ENCODE data around the gene ZNF835.

The ZNF835 gene

GRCh38 chr19:56681702-56682101, 10.1 kb upstream of the ZNF835 start:
- TF ChIP-seq EP300 (IDR thresholded peaks at IDR 0.05; ENCODE audit: borderline replicate concordance) (no peak), ZBTB7A (IDR thresholded peaks at IDR 0.05; ENCODE audit: low read depth) (no peak), FOXM1 (IDR thresholded peaks at IDR 0.05; ENCODE audit: borderline replicate concordance, low read depth) (no peak), TAF1 (IDR thresholded peaks at IDR 0.05; ENCODE audit: low read depth) (no peak), USF1 (IDR thresholded peaks at IDR 0.05) (no peak), TEAD4 (IDR thresholded peaks at IDR 0.05) (no peak), YY1 (IDR thresholded peaks at IDR 0.05; ENCODE audit: low read depth) (no peak), RAD21 (IDR thresholded peaks at IDR 0.05; ENCODE audit: low read depth) (no peak), EGR1 (IDR thresholded peaks at IDR 0.05) (no peak), NFIC (IDR thresholded peaks at IDR 0.05) (no peak), CEBPB (IDR thresholded peaks at IDR 0.05) (no peak)
- TF ChIP-seq, protein P1, sequence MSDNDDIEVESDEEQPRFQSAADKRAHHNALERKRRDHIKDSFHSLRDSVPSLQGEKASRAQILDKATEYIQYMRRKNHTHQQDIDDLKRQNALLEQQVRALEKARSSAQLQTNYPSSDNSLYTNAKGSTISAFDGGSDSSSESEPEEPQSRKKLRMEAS (IDR thresholded peaks at IDR 0.05) = no peak

- no peak for TF ChIP-seq TEAD4 (IDR thresholded peaks at IDR 0.05)
- no peak for TF ChIP-seq ZBTB7A (IDR thresholded peaks at IDR 0.05; ENCODE audit: low read depth)
- no peak for TF ChIP-seq NFIC (IDR thresholded peaks at IDR 0.05)
- TF ChIP-seq CREB1 (IDR thresholded peaks at IDR 0.05; ENCODE audit: low read depth) = no peak
- TF ChIP-seq TCF12 (IDR thresholded peaks at IDR 0.05; ENCODE audit: low read depth) = no peak
- no peak for TF ChIP-seq CEBPB (IDR thresholded peaks at IDR 0.05)
- TF ChIP-seq, protein P2, sequence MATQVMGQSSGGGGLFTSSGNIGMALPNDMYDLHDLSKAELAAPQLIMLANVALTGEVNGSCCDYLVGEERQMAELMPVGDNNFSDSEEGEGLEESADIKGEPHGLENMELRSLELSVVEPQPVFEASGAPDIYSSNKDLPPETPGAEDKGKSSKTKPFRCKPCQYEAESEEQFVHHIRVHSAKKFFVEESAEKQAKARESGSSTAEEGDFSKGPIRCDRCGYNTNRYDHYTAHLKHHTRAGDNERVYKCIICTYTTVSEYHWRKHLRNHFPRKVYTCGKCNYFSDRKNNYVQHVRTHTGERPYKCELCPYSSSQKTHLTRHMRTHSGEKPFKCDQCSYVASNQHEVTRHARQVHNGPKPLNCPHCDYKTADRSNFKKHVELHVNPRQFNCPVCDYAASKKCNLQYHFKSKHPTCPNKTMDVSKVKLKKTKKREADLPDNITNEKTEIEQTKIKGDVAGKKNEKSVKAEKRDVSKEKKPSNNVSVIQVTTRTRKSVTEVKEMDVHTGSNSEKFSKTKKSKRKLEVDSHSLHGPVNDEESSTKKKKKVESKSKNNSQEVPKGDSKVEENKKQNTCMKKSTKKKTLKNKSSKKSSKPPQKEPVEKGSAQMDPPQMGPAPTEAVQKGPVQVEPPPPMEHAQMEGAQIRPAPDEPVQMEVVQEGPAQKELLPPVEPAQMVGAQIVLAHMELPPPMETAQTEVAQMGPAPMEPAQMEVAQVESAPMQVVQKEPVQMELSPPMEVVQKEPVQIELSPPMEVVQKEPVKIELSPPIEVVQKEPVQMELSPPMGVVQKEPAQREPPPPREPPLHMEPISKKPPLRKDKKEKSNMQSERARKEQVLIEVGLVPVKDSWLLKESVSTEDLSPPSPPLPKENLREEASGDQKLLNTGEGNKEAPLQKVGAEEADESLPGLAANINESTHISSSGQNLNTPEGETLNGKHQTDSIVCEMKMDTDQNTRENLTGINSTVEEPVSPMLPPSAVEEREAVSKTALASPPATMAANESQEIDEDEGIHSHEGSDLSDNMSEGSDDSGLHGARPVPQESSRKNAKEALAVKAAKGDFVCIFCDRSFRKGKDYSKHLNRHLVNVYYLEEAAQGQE (IDR thresholded peaks at IDR 0.05; ENCODE audit: low read depth) = no peak
- TF ChIP-seq, protein P1 (IDR thresholded peaks at IDR 0.05) = no peak
- TF ChIP-seq EP300 (IDR thresholded peaks at IDR 0.05; ENCODE audit: borderline replicate concordance) = no peak
- TF ChIP-seq YY1 (IDR thresholded peaks at IDR 0.05; ENCODE audit: low read depth) = no peak
These were observed 6.6 kb upstream of the ZNF835 start for GRCh38 chr19:56678205-56678604.

GRCh38 chr19:56670961-56671612, 470 bp downstream of the ZNF835 start:
- no peak for TF ChIP-seq USF1 (IDR thresholded peaks at IDR 0.05)
- no peak for TF ChIP-seq CEBPB (IDR thresholded peaks at IDR 0.05)
- TF ChIP-seq, protein P2 (IDR thresholded peaks at IDR 0.05; ENCODE audit: low read depth) = no peak
- no peak for TF ChIP-seq ZBTB7A (IDR thresholded peaks at IDR 0.05; ENCODE audit: low read depth)
- TF ChIP-seq, protein P1 (IDR thresholded peaks at IDR 0.05) = no peak
- no peak for TF ChIP-seq CREB1 (IDR thresholded peaks at IDR 0.05; ENCODE audit: low read depth)
- no peak for TF ChIP-seq TEAD4 (IDR thresholded peaks at IDR 0.05)
- TF ChIP-seq EGR1 (IDR thresholded peaks at IDR 0.05) = no peak
- TF ChIP-seq RAD21 (IDR thresholded peaks at IDR 0.05; ENCODE audit: low read depth) = no peak
- TF ChIP-seq NFIC (IDR thresholded peaks at IDR 0.05) = no peak
- no peak for TF ChIP-seq EP300 (IDR thresholded peaks at IDR 0.05; ENCODE audit: borderline replicate concordance)
- no peak for TF ChIP-seq TAF1 (IDR thresholded peaks at IDR 0.05; ENCODE audit: low read depth)
- TF ChIP-seq YY1 (IDR thresholded peaks at IDR 0.05; ENCODE audit: low read depth) = no peak
- no peak for TF ChIP-seq FOXM1 (IDR thresholded peaks at IDR 0.05; ENCODE audit: borderline replicate concordance, low read depth)
- TF ChIP-seq TCF12 (IDR thresholded peaks at IDR 0.05; ENCODE audit: low read depth) = no peak

DNA sequence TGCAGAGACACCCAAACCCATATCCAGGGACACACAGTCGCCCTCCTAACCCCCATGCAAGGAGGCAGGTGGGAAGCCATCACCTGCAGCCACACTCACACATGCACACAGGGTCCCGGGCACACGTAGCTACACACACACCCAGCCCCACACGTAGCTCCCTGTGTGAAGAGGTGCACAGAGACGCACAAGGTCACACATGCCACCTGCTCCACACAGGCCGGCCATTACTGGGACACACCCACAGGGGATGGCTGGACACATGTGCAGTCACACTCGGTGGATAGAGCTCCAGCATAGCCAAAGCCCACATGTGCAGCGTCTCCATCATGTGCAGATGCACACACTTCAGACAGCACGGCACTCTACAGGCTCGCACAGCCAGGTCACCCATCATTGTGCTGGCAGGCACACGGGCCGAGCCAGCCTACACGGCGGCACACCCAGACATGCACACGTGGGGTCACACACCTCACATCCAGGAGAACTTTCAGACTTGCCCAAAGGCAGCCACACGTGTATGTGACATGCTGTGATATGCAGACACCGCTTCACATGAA, 1.1 kb downstream of the ZNF835 start:
- TF ChIP-seq TAF1 (IDR thresholded peaks at IDR 0.05; ENCODE audit: low read depth) (no peak), USF1 (IDR thresholded peaks at IDR 0.05) (no peak), CREB1 (IDR thresholded peaks at IDR 0.05; ENCODE audit: low read depth) (no peak), TEAD4 (IDR thresholded peaks at IDR 0.05) (no peak)
- TF ChIP-seq, protein P1 (IDR thresholded peaks at IDR 0.05) = no peak

DNA sequence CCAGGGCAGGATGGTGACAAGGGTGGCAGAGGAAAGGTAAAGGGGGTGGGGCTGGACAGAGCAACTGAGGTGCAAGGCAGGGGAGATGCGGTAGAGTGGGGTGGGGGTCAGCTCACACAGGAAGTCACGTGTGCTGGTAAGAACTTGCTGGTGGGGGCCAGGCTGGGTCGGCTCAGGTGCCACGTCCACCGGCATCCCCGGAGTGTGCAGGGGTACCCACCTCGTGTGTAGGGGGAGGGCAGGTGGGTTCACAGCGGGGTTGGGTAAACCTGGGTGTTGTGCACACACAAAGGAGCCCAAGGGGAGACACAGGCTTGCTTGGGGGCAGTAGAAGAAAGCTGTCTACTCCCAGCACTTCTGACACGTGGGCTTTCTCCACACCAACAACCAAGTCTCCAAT, 2.9 kb downstream of the ZNF835 start:
- TF ChIP-seq EGR1 (IDR thresholded peaks at IDR 0.05) = no peak
- no peak for TF ChIP-seq TAF1 (IDR thresholded peaks at IDR 0.05; ENCODE audit: low read depth)
- TF ChIP-seq CEBPB (IDR thresholded peaks at IDR 0.05) = no peak
- TF ChIP-seq CREB1 (IDR thresholded peaks at IDR 0.05; ENCODE audit: low read depth) = no peak
- TF ChIP-seq USF1 (IDR thresholded peaks at IDR 0.05) = no peak
- TF ChIP-seq NFIC (IDR thresholded peaks at IDR 0.05) = no peak
- TF ChIP-seq RAD21 (IDR thresholded peaks at IDR 0.05; ENCODE audit: low read depth) = no peak
- TF ChIP-seq ZBTB7A (IDR thresholded peaks at IDR 0.05; ENCODE audit: low read depth) = no peak
- no peak for TF ChIP-seq EP300 (IDR thresholded peaks at IDR 0.05; ENCODE audit: borderline replicate concordance)
- TF ChIP-seq TEAD4 (IDR thresholded peaks at IDR 0.05) = no peak
- TF ChIP-seq, protein P1 (IDR thresholded peaks at IDR 0.05) = no peak
- no peak for TF ChIP-seq TCF12 (IDR thresholded peaks at IDR 0.05; ENCODE audit: low read depth)
- TF ChIP-seq, protein P2 (IDR thresholded peaks at IDR 0.05; ENCODE audit: low read depth) = no peak
- TF ChIP-seq YY1 (IDR thresholded peaks at IDR 0.05; ENCODE audit: low read depth) = no peak
- TF ChIP-seq FOXM1 (IDR thresholded peaks at IDR 0.05; ENCODE audit: borderline replicate concordance, low read depth) = no peak
